ENCODE data around the gene RECQL5.

GRCh38 chr17:75631353-75631752, 35.6 kb downstream of the RECQL5 start:
- TF ChIP-seq CTCF (IDR thresholded peaks at IDR 0.05) (no peak), POLR2A (IDR thresholded peaks at IDR 0.05) (no peak)
